Stromal cell of bone marrow (primary cell): ENCODE data around the gene CLASP2.
"Not testable (repeated sequence)": the region's sequence is repeated elsewhere in the genome, so short reads cannot be mapped to it uniquely, and the experiment has no call there.

Source experiments
- DNase-seq: peaks from one replicate; pipeline ENCODE4 v3.0.0-alpha.2; 2012; ENCODE audit warnings: low read depth

The CLASP2 gene

GRCh38 chr3:33717866-33718594 lies at the start of gene CLASP2:
Gene CLASP2 (minus strand): TSS chr3:33718254. CDS start chr3:33718002, 252 bp downstream.
- DNase-seq: peak; percentile 67

GRCh38 chr3:33758864-33759263 lies 40.8 kb upstream of the CLASP2 start:
- DNase-seq: no peak

- DNase-seq: no peak
These were observed 40.2 kb upstream of the CLASP2 start for GRCh38 chr3:33758281-33758680.

GRCh38 chr3:33754391-33754790 lies 36.3 kb upstream of the CLASP2 start:
- DNase-seq: not testable (repeated sequence)

GRCh38 chr3:33751336-33751735 lies 33.3 kb upstream of the CLASP2 start:
- DNase-seq: no peak

- no peak for DNase-seq
These were observed 32.1 kb upstream of the CLASP2 start for GRCh38 chr3:33750211-33750548.

GRCh38 chr3:33749546-33750210 lies 31.6 kb upstream of the CLASP2 start:
- DNase-seq: no peak

GRCh38 chr3:33746416-33747116 lies 28.5 kb upstream of the CLASP2 start:
- DNase-seq: no peak

- no peak for DNase-seq
These were observed 19.1 kb upstream of the CLASP2 start for GRCh38 chr3:33737146-33737545.

- no peak for DNase-seq
These were observed 14.3 kb upstream of the CLASP2 start for GRCh38 chr3:33732394-33732793.

- no peak for DNase-seq
These were observed 11.9 kb upstream of the CLASP2 start for GRCh38 chr3:33729993-33730392.

GRCh38 chr3:33724256-33724655 lies 6.2 kb upstream of the CLASP2 start:
- no peak for DNase-seq

- peak; percentile 40 for DNase-seq
These were observed 4.7 kb upstream of the CLASP2 start for GRCh38 chr3:33722626-33723370.

GRCh38 chr3:33722191-33722590 lies 4.1 kb upstream of the CLASP2 start:
- no peak for DNase-seq

- no peak for DNase-seq
These were observed 497 bp upstream of the CLASP2 start for GRCh38 chr3:33718595-33718907.

GRCh38 chr3:33717616-33717865 lies 513 bp downstream of the CLASP2 start:
- peak; percentile 21 for DNase-seq

- no peak for DNase-seq
These were observed 1.8 kb downstream of the CLASP2 start for GRCh38 chr3:33716227-33716626.

GRCh38 chr3:33711100-33711499 lies 7.0 kb downstream of the CLASP2 start:
- DNase-seq: no peak

- no peak for DNase-seq
These were observed 12.0 kb downstream of the CLASP2 start for GRCh38 chr3:33706056-33706455.

- no peak for DNase-seq
These were observed 13.2 kb downstream of the CLASP2 start for GRCh38 chr3:33704891-33705290.

GRCh38 chr3:33699275-33699674 lies 18.8 kb downstream of the CLASP2 start:
- DNase-seq: no peak

GRCh38 chr3:33694944-33695343 lies 23.1 kb downstream of the CLASP2 start:
- no peak for DNase-seq

- no peak for DNase-seq
These were observed 27.7 kb downstream of the CLASP2 start for GRCh38 chr3:33690341-33690740.
